ENCODE results near the gene HAPSTR1. TPM values are rescaled to one million over a fixed set of nuclear protein-coding genes. Genes with fewer than 3 reads are reported as not detected.
A peak's percentile ranks its signal among the peaks of the same experiment; 100 is the strongest.

Gene HAPSTR1
- total and polyA plus RNA-seq, 10 donors = 7.3 to 84.1 (median 74.3) TPM

DNA sequence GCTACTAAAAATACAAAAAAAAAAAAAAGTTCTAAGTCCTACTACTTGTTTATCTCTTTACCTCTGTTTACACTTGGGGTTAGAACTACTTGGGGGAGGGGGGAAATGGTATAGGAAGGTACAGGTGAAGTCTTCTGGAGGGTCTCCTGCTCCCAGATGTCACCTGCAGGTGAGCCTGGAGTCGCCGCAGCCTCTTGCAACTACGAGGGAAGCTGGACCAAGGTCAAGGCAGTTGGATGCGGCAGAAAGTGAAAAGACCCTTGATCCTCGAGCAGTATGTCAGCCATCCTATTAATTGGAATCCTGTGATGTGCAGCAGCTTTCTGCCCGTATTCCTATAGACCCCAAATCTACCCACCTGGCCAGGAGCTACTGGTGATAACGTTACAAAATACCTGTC is 33.0 kb downstream of the HAPSTR1 start:
- Histone ChIP-seq H3K4me1 (peaks cover 25 to 97% (median 53%) of the 10 kb centered on the region in 6 donors), H3K27ac (peak overlapping the region in 3 of 8 donors; percentile 44 to 68 (median 66)), H3K36me3 (peaks cover 0 to 65% (median 15%) of the 10 kb centered on the region in 6 donors), H3K27me3 (replicated peaks in 1 of 7) (no peaks in the 10 kb centered on the region), H3K9me3 (no peaks in the 10 kb centered on the region), H3K4me3 (no peak overlapping the region)
- DNase-seq = peak; percentile 63
- WGBS, 5 donors = 90 to 95% (median 93%) methylated on average over 7 of the region's 7 CpGs
- no peak for TF ChIP-seq POLR2A (IDR thresholded peaks at IDR 0.05)
- intact Hi-C loops (cut with DNase I; ENCODE audit: low total_unique reads) = loop anchor here (10.0 kb wide), 1 partner anchor 230 kb away; no protein-coding TSS in a partner anchor

DNA sequence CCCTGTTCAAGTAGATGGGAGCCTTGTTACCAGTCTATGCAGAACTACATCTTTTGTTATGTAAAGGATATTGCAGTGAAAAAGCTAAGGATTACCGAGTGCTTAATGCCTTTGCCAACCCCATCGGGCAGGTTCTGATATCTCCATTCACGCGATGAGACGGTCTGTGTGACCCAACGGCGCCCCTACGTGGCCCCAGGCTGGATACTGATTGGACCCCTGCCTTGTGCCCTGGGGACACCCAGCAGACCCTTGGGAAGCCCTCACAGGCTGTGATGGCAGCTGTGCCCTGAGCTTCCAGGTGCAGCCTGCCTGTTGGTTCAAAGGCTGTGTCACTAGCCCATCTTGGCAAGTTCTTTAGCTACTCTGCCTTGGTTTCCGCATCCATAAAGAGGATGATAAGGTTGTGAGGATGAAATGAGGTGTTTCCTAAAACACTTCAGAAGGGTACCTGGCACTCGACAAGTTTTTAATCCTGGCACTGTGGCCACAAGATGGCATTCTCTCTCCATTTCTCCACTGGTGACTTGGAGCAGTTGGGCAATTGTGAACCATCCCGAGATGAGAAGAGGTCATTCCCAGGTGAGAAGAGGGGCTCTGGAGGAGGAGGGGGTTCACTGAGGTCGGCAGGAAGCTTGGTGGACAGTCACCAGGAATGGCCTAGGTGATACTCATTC is 33.6 kb downstream of the HAPSTR1 start:
- TF ChIP-seq POLR2A (IDR thresholded peaks at IDR 0.05) (no peak), POLR2AphosphoS5 (IDR thresholded peaks at IDR 0.05) (peak in 2 of 3 donors; percentile 33 to 73)
- TF ChIP-seq, protein P1, sequence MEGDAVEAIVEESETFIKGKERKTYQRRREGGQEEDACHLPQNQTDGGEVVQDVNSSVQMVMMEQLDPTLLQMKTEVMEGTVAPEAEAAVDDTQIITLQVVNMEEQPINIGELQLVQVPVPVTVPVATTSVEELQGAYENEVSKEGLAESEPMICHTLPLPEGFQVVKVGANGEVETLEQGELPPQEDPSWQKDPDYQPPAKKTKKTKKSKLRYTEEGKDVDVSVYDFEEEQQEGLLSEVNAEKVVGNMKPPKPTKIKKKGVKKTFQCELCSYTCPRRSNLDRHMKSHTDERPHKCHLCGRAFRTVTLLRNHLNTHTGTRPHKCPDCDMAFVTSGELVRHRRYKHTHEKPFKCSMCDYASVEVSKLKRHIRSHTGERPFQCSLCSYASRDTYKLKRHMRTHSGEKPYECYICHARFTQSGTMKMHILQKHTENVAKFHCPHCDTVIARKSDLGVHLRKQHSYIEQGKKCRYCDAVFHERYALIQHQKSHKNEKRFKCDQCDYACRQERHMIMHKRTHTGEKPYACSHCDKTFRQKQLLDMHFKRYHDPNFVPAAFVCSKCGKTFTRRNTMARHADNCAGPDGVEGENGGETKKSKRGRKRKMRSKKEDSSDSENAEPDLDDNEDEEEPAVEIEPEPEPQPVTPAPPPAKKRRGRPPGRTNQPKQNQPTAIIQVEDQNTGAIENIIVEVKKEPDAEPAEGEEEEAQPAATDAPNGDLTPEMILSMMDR (IDR thresholded peaks at IDR 0.05 in 8 of 11, conservative IDR thresholded peaks at IDR 0.05 in 3 of 11) = no peak
- intact Hi-C loops (cut with DNase I; ENCODE audit: low total_unique reads) = loop anchor here (10.0 kb wide), 1 partner anchor 230 kb away; no protein-coding TSS in a partner anchor
- Histone ChIP-seq H3K27me3 (replicated peaks in 1 of 7) (no peaks in the 10 kb centered on the region), H3K36me3 (peaks cover 0 to 59% (median 15%) of the 10 kb centered on the region in 6 donors), H3K27ac (no peak overlapping the region), H3K9me3 (no peaks in the 10 kb centered on the region), H3K4me3 (no peak overlapping the region), H3K4me1 (peaks cover 19 to 91% (median 50%) of the 10 kb centered on the region in 6 donors)
- no peak for DNase-seq
- WGBS, 5 donors = 78 to 85% (median 83%) methylated on average over 12 of the region's 12 CpGs

DNA sequence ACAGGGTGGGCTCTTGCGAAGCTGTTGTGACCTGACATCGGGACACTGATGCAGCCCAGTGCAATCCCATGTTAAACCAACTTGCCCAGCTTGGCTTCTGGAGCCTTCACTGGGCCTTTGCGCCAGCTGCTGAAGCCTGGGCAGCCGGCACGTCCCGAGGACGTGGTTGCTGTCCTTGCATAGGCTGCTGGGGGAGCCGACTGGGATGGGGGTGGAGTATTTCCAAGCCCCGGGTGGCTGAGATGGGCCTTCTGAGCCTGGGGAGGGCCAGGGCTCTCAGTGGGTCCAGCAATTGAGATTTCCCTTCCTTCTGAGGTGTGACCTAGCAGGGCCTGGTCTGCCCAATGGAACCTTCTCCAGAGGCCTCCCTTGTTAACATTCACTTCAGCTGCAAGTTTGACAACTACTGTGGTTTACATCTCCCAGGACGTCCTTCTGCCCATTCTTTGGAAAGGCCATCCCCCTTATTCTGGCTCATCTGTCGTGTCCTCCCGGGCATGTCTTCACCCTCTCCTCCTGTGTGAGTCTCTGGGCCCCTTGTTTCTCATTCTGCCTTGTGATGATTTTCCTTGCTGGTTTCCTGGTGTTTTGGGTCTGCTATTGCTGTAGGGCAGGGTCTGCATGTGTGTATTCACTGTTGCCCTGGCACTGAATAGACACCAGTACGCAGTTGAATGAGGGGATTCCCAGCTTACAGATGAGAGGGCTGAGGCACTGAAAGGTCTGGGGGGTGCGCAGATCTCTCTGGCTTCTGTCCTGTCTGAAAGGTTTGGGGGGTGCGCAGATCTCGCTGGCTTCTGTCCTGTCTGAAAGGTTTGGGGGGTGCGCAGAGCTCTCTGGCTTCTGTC is 34.4 kb downstream of the HAPSTR1 start:
- Histone ChIP-seq H3K4me1 (peaks cover 19 to 83% (median 48%) of the 10 kb centered on the region in 6 donors), H3K27ac (peak overlapping the region in 1 of 8 donors; percentile 17), H3K9me3 (no peaks in the 10 kb centered on the region), H3K4me3 (no peak overlapping the region), H3K36me3 (peaks cover 0 to 50% (median 14%) of the 10 kb centered on the region in 6 donors), H3K27me3 (replicated peaks in 1 of 7) (no peaks in the 10 kb centered on the region)
- WGBS, 5 donors = 79 to 93% (median 87%) methylated on average over 11 to 17 of the region's 17 CpGs
- no peak for DNase-seq
- TF ChIP-seq, protein P1 (IDR thresholded peaks at IDR 0.05 in 8 of 11, conservative IDR thresholded peaks at IDR 0.05 in 3 of 11) = no peak
- peak; percentile 8 to 74 (median 35) for TF ChIP-seq POLR2AphosphoS5 (IDR thresholded peaks at IDR 0.05)
- TF ChIP-seq POLR2A (IDR thresholded peaks at IDR 0.05) = no peak
- intact Hi-C loops (cut with DNase I; ENCODE audit: low total_unique reads) = loop anchor here (10.0 kb wide), 1 partner anchor 231 kb away; no protein-coding TSS in a partner anchor

DNA sequence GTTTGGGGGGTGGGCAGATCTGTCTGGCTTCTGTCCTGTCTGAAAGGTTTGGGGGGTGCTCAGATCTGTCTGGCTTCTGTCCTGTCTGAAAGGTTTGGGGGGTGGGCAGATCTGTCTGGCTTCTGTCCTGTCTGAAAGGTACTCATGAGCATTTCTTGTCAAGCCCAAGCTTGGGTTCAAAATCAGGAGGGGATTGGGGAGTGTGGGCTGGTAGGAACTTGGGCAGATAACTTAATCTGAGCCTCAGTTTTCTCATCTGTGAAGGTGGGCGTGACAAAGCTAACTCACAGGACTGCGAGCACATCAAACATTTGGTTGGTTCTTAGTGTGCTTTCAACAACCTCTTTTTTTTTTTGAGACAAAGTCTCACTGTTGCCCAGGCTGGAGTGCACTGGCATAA is 35.2 kb downstream of the HAPSTR1 start:
- H3K27ac ChIP-seq = peak overlapping the region in 1 of 8 donors; percentile 72
- TF ChIP-seq POLR2A (IDR thresholded peaks at IDR 0.05) = no peak
- H3K27me3 ChIP-seq (replicated peaks in 1 of 7) = no peaks in the 10 kb centered on the region
- DNase-seq = no peak
- H3K4me1 ChIP-seq = peaks cover 19 to 76% (median 48%) of the 10 kb centered on the region in 6 donors
- intact Hi-C loops (cut with DNase I; ENCODE audit: low total_unique reads) = loop anchor here (10.0 kb wide), 1 partner anchor 232 kb away; no protein-coding TSS in a partner anchor
- H3K9me3 ChIP-seq = no peaks in the 10 kb centered on the region
- H3K36me3 ChIP-seq = peaks cover 0 to 43% (median 9%) of the 10 kb centered on the region in 6 donors
- 65 to 83% (median 80%) methylated on average over 2 of the region's 2 CpGs for WGBS, 5 donors
- H3K4me3 ChIP-seq = no peak overlapping the region

Measured in spleen (tissue), 11 donors.